ENCODE measurements around the gene ACTR5. TPM values are rescaled to one million over a fixed set of nuclear protein-coding genes. Genes with fewer than 3 reads are reported as not detected.

The ACTR5 gene
- total RNA-seq: 3.2 TPM
- long read RNA-seq, transcript ACTR5-201 (9 exons, 2,565 nt): major isoform, 9 of 12 reads
- long read RNA-seq, partial matches to known transcripts: 1 of 12 reads
- long read RNA-seq, other reads (novel, unspliced or antisense): 2 of 12 reads

GRCh38 chr20:38748097-38748860, at the start of gene ACTR5:
Gene ACTR5, plus strand, starts transcription at chr20:38748460. Its CDS starts 19 bp downstream, at chr20:38748479.
- intact Hi-C loops (cut with micrococcal nuclease): no loop called here
- peak; percentile 98 for ATAC-seq
- peak; percentile 96 for DNase-seq

- no peak for ATAC-seq
These were observed 49.7 kb upstream of the ACTR5 start for GRCh38 chr20:38698541-38698940.

DNA sequence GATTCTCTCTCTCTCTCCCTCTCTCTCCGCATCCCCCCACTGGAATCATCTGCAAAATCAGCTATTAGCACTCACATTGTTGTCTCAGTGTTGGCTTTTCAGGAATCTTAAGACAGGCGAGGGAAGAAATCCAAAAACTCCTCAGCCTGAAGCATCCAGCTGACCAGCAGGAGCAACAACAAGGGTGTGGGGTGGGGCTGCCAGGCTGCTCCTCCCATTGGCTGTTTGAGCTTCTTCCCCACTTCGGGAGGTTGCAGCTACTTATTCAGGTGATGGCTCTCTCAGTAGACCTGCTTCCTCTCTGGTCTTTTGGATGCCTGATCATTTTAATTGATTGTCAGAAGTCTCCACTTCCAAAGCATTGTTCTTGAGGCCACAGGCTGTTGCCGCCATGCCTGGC, 48.1 kb upstream of the ACTR5 start:
- intact Hi-C loops (cut with micrococcal nuclease): no loop called here
- DNase-seq (no peak), ATAC-seq (no peak)

More at GRCh38 chr20:38698541-38698940, 49.7 kb upstream of the ACTR5 start:
- intact Hi-C loops (cut with micrococcal nuclease): no loop called here
- no peak for DNase-seq

- ATAC-seq: no peak
- intact Hi-C loops (cut with micrococcal nuclease): no loop called here
- no peak for DNase-seq
These were observed 47.3 kb upstream of the ACTR5 start for GRCh38 chr20:38700926-38701325.

- intact Hi-C loops (cut with micrococcal nuclease): no loop called here
- ATAC-seq (no peak), DNase-seq (no peak)
These were observed 44.7 kb upstream of the ACTR5 start for GRCh38 chr20:38703526-38703925.

DNA sequence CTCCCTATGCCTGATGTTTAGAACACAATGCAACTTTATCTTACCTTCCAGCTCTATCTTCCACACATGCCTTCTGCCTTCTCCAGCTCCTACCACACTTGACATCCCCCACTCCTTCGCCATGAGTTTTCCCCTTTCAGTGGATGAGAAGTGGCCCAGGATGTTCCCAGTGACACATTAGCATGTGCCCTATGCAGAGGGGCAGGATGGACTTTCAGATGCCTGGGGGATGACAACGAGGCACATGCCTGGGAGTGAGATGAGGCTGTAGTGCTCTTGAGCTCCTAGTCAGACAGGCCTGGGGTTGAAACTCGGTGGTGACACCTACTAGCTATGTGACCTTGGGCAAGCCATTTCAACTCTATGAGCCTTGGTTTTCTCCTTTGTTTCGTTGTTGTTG, 44.1 kb upstream of the ACTR5 start:
- DNase-seq (no peak), ATAC-seq (no peak)
- intact Hi-C loops (cut with micrococcal nuclease): no loop called here

- intact Hi-C loops (cut with micrococcal nuclease): no loop called here
- no peak for DNase-seq
- no peak for ATAC-seq
These were observed 41.8 kb upstream of the ACTR5 start for GRCh38 chr20:38706509-38706908.

- intact Hi-C loops (cut with micrococcal nuclease): no loop called here
- no peak for ATAC-seq
- no peak for DNase-seq
These were observed 34.0 kb upstream of the ACTR5 start for GRCh38 chr20:38714308-38714707.

DNA sequence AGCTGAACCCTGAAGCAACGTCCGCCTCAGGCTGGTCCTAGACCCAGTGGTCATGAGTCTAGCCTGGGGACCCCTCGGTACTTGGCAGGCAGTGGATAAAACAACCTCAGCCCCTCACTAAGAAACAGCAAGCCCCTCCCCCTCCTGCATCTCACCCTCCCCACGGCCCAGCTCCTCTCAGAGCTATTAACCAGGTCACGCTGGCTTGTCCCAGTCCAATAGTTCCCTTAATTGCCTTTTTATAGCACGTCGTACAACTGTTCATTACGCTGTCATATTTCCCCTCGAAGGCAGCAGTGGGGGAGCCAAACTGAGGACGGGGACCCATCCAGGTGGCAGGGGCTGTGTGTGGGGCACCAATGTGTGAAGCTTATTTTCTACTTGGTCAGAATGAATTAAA, 32.6 kb upstream of the ACTR5 start:
- intact Hi-C loops (cut with micrococcal nuclease): no loop called here
- DNase-seq (no peak), ATAC-seq (no peak)

DNA sequence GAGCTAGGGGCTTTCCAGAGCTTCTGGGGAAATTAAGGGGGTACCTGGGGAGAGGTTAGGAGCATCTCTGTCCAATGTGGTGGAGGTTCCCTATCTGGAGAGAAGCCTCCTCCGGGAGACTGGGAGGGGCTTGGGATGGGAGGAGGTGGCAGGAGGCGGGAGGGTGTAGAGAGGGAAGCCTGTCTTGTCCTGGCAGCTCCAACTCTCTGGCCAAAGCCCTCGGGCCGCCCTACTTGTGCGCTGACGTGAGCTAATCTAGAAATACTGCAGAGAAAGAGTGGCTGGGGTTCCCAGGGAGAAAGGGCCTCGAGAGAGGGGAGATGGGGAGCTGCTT, 25.6 kb upstream of the ACTR5 start:
- intact Hi-C loops (cut with micrococcal nuclease): no loop called here
- DNase-seq (no peak), ATAC-seq (no peak)

DNA sequence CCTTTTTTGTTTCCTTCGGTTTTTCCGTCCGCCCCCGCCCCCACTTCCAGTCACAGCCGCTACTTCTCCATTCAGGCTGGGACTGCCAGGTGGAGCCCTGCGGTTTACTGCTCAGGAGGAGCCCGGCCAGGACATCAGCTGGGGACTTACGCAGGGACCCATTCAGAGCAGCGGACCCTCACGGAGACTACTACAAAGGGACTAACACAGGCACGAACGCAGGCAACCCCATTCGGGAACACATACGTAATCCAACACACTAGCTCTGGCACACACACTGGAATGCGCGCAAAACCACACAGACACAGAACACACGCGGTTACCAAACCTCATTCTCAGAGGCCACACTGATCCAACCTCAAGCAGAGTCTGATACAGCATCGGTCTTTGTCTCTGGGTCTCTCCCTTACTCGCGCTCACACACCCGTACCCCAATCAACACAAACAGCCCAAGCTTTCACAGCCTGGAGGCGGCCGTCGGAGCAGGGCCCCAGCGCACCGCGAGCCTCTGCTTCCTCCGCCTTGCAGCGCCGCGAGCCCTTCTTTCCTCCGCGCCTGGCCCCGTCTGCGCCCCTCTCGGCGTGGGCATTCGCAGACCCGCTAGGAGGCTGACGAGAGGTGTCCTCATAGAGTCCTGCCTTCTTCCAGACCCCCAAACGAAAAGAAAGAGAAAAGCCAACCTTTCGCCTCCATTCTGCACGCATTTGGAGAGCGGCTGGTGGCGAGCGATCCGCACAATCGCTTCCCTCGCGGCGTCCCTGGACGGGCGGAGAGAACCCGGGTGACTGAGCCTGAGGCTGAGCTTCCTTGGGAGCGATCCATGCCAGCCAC, 25.0 kb upstream of the ACTR5 start:
- intact Hi-C loops (cut with micrococcal nuclease): no loop called here
- ATAC-seq (no peak), DNase-seq (no peak)

DNA sequence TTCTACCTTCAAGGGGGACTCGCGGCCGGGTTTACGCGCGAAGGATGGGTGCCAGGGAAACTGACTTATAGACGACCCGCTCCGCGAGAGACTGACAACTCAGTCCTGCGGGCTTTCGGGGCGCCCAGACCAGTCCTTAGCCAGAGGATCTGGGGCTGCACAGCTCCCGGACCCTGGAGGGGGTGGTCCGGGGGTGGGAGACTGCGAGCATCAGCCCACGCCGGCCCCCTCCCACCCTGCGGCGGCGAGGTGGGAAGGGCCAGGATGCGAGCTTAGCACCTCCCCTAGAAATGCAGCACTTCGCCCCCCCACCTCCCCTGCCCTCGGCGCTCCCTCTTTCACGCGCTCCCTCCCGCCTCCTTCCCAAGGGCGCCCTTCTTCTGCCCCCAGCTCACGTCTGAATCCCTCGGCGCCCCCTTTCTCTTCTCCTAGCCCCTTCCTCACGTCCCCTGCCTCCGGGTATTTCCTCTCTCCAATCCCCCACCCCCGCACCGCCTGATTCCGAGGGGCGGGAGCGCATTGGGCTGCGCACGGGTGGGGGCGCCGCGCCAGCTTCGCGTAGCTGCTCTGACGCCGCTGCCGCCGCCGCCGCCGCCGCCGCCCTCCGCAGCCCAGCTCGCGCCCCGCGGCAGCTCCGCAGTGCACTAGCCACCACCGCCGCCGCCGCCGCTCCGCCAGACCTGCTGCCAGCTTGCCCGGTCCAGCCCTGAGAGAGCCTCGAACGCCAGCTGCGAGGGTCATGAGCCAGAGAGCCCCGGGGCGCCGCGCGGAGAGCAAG, 24.2 kb upstream of the ACTR5 start, which contains the start of gene SLC32A1:
Gene SLC32A1, plus strand, starts transcription at position 639 of the 778 bp plus-strand sequence. CDS start 239 bp downstream, outside the sequence.
- DNase-seq (no peak), ATAC-seq (no peak)
- intact Hi-C loops (cut with micrococcal nuclease): no loop called here

GRCh38 chr20:38724626-38725147, 23.6 kb upstream of the ACTR5 start:
- intact Hi-C loops (cut with micrococcal nuclease): no loop called here

GRCh38 chr20:38725148-38725901, 22.9 kb upstream of the ACTR5 start:
- ATAC-seq (no peak), DNase-seq (no peak)
- intact Hi-C loops (cut with micrococcal nuclease): no loop called here

More at GRCh38 chr20:38724626-38725147, 23.6 kb upstream of the ACTR5 start:
- ATAC-seq (no peak), DNase-seq (no peak)

DNA sequence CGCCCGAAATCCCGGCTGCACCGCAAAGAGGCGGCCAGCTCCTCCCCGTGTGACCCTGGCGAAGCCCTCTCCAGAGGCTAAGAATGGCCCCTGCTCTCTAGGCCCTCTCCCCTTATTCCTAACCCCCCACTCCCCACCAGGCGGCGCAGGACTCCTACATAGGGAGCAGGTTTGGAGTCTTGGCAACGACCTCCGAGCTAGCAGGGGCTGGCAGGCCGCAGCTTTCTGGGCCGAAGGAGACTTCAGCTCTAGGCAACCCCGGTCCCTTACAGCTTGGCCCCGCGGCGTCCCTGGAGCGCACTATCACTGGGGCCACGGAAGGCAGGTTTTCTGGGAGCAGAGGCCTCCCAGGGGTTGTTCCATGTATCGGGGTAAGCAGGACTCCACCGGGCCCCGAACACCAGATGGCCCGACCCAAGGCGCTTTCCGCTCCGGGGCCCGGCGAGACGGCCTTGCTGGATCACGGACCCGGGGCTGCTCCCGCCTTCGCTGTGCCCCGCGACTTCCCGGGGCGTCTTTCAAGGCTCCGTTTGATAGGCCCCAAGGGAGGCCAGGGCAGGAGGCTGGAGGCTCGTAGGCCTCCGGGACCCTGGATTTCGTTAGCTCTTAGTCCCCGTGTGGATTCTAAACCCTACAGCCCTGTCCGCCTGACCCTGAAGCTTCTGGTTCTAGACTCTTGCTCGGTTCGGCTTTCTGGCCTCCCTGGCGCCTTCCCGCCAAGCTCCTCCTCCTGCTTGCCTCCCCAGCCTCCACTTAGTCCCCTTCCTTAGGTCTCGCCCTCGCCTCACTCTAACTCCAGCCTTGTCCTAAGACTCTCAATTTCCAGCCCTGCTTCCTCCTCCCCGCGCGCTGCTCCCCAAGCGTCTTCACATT, 22.1 kb upstream of the ACTR5 start:
- DNase-seq (peak; percentile 52), ATAC-seq (peak; percentile 28)

GRCh38 chr20:38726804-38727606, 21.3 kb upstream of the ACTR5 start:
- peak; percentile 45 for DNase-seq
- no peak for ATAC-seq
- intact Hi-C loops (cut with micrococcal nuclease): no loop called here

More for the DNA sequence above, 22.1 kb upstream of the ACTR5 start:
- intact Hi-C loops (cut with micrococcal nuclease): no loop called here
